GM19328 (cell line): ENCODE measurements around the gene CHN2.

Experiments used
- ATAC-seq: cut with Tn5 transposase; IDR thresholded peaks from one replicate; pipeline ENCODE4 v1.9.1; 2021; ENCODE audit warnings: mild to moderate bottlenecking, moderate library complexity; ENCODE audit not compliant: unreplicated experiment

Gene CHN2

GRCh38 chr7:29329686-29330085, 135.1 kb downstream of the CHN2 start:
- no peak for ATAC-seq

GRCh38 chr7:29330136-29330535, 135.6 kb downstream of the CHN2 start:
- ATAC-seq, result no peak

GRCh38 chr7:29331163-29331562, 136.6 kb downstream of the CHN2 start:
- ATAC-seq, result no peak

- no peak for ATAC-seq
Measured at GRCh38 chr7:29332042-29332811, 137.7 kb downstream of the CHN2 start.

GRCh38 chr7:29332875-29333855, 138.6 kb downstream of the CHN2 start:
- no peak for ATAC-seq

GRCh38 chr7:29335188-29336083, 140.9 kb downstream of the CHN2 start:
- no peak for ATAC-seq

- ATAC-seq, result no peak
Measured at GRCh38 chr7:29337546-29338116, 143.1 kb downstream of the CHN2 start.

- no peak for ATAC-seq
Measured at GRCh38 chr7:29340696-29341095, 146.1 kb downstream of the CHN2 start.

GRCh38 chr7:29341156-29341555, 146.6 kb downstream of the CHN2 start:
- ATAC-seq, result no peak

GRCh38 chr7:29342761-29343160, 148.2 kb downstream of the CHN2 start:
- ATAC-seq, result no peak

GRCh38 chr7:29343399-29343798, 148.8 kb downstream of the CHN2 start:
- no peak for ATAC-seq

- ATAC-seq, result no peak
Measured at GRCh38 chr7:29344334-29344978, 149.9 kb downstream of the CHN2 start.

- ATAC-seq, result no peak
Measured at GRCh38 chr7:29345590-29345989, 151.0 kb downstream of the CHN2 start.

GRCh38 chr7:29346231-29346978, 151.8 kb downstream of the CHN2 start:
- ATAC-seq, result no peak

GRCh38 chr7:29349362-29349761, 154.8 kb downstream of the CHN2 start:
- no peak for ATAC-seq

GRCh38 chr7:29350351-29350750, 155.8 kb downstream of the CHN2 start:
- no peak for ATAC-seq

- no peak for ATAC-seq
Measured at GRCh38 chr7:29352041-29352440, 157.5 kb downstream of the CHN2 start.

GRCh38 chr7:29353810-29354209, 159.2 kb downstream of the CHN2 start:
- ATAC-seq, result no peak

GRCh38 chr7:29354340-29354739, 159.8 kb downstream of the CHN2 start:
- no peak for ATAC-seq
